Right atrium auricular region (tissue), 2 donors: ENCODE data around the gene GRIN3B. TPM values are rescaled to one million over a fixed set of nuclear protein-coding genes. Genes with fewer than 3 reads are reported as not detected.

Experiments used
- DNase-seq: peaks from one replicate; pipeline ENCODE4 v3.0.0-alpha.2; 2019; ENCODE audit warnings: low spot score
- H3K27ac ChIP-seq, 2 donors: fragments of 200-600 bp; sonication (generic); 1 replicate in 1 of 2; 2 replicates in 1 of 2; pipeline ENCODE4 v1.5.1; 2016 to 2019
- H3K27me3 ChIP-seq, 2 donors: fragments of 200-600 bp; sonication (generic); one replicate each; pipeline versions ENCODE4 v1.5.1 to v1.6.0; 2017 to 2019
- H3K36me3 ChIP-seq: fragments of 200-600 bp; sonication (generic); one replicate; pipeline ENCODE4 v1.5.1; 2016
- H3K4me1 ChIP-seq, 2 donors: fragments of 200-600 bp; sonication (generic); one replicate each; pipeline versions ENCODE4 v1.5.1 to v1.6.0; 2017 to 2019
- H3K4me3 ChIP-seq, 2 donors: fragments of 200-600 bp; sonication (generic); 1 replicate in 1 of 2; 2 replicates in 1 of 2; pipeline ENCODE4 v1.5.1; 2017 to 2019; ENCODE audit warnings: mild to moderate bottlenecking in 1 of 2, moderate library complexity in 1 of 2
- H3K9me3 ChIP-seq, 2 donors: fragments of 200-600 bp; sonication (generic); one replicate each; pipeline ENCODE4 v1.5.1; 2019
- total RNA-seq, 2 donors: library from RNA; depleted of rRNA; stranded (reverse); fragments of >200 nt; gene quantifications; one replicate each; pipeline ENCODE4 v1.1.0, GENCODE V29; 2016
- TF ChIP-seq, protein P1 (sequence below), 2 donors: fragments of 200-600 bp; sonication (generic); IDR thresholded peaks; one replicate each; pipeline ENCODE4 v1.5.1; 2019; ENCODE audit warnings: antibody characterized with exemption in 2 of 2

The GRIN3B gene
- total RNA-seq, 2 donors from 2014 or later, result 0.12 TPM; not detected in 1

DNA sequence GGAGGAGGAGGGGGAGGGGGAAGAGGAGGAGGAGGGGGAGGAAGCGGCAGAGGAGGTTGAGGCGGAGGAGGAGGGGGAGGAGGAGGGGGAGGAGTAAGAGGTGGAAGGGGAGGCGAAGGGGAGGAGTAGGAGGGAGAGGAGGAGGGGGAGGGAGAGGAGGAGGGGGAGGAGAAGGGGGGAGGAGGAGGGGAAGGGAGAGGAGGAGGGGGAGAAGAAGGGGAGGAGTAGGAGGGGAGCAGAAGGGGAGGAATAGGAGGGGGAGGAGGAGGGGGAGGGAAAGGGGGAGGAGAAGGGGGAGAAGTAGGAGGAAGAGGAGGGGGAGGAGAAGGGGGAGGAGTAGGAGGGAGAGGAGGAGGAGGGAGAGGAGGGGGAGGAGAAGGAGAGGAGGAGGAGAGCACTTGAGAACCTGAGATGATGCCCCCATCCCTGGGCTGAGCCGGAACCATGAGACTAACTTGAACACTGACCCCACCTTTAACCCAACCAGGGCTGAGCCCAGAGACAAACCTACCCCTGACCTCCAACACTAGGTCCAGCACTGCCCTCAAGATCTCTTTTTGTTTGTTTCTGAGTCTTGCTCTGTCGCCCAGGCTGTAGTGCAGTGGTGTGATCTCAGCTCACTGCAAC is 52.2 kb downstream of the GRIN3B start:
- H3K4me1 ChIP-seq, result no peaks in the 10 kb centered on the region
- TF ChIP-seq, protein P1, sequence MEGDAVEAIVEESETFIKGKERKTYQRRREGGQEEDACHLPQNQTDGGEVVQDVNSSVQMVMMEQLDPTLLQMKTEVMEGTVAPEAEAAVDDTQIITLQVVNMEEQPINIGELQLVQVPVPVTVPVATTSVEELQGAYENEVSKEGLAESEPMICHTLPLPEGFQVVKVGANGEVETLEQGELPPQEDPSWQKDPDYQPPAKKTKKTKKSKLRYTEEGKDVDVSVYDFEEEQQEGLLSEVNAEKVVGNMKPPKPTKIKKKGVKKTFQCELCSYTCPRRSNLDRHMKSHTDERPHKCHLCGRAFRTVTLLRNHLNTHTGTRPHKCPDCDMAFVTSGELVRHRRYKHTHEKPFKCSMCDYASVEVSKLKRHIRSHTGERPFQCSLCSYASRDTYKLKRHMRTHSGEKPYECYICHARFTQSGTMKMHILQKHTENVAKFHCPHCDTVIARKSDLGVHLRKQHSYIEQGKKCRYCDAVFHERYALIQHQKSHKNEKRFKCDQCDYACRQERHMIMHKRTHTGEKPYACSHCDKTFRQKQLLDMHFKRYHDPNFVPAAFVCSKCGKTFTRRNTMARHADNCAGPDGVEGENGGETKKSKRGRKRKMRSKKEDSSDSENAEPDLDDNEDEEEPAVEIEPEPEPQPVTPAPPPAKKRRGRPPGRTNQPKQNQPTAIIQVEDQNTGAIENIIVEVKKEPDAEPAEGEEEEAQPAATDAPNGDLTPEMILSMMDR (IDR thresholded peaks at IDR 0.05), result no peak
- DNase-seq, result no peak
- peaks cover 13 to 20% of the 10 kb centered on the region in 2 donors for H3K9me3 ChIP-seq
- H3K27ac ChIP-seq, result no peak overlapping the region
- H3K27me3 ChIP-seq, result no peaks in the 10 kb centered on the region
- no peak overlapping the region for H3K4me3 ChIP-seq
- no peaks in the 10 kb centered on the region for H3K36me3 ChIP-seq

DNA sequence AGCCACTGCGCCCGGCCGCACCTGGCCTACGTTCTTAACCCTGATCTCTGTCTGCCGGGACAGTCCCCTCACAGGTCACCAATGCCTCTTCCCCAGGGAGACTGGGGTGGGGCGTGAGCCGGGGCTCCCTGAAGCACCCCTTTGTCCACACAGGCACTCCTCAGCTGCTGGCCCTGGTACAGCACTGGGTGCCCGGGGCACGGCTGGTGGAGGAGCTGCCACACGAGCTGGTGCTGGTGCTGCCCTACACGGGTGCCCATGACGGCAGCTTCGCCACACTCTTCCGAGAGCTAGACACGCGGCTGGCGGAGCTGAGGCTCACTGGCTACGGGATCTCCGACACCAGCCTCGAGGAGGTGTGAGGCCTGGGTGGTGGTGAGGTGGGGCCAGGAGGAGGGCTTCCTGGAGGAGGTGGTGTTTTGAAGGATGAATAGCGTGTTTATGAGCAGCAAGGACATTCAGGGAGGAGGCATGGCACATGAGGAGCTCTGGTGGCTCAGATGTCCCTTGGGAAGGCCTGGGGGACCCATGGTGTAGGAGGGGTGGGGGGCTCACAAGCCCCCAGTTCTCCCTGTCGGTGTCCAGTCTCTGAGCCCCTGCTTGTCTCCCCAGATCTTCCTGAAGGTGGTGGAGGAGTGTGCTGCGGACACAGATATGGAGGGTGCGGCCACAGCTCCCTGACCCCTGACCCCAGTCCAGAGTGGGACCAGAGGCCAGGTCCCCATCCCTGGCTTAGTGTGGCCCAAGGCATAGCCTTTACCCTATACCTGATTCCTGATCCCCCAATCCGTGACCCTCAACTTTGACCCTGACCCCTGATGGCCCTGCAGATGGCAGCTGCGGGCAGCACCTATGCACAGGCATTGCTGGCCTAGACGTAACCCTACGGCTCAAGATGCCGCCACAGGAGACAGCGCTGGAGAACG is 53.2 kb downstream of the GRIN3B start:
- H3K27ac ChIP-seq, result no peak overlapping the region
- no peak for DNase-seq
- no peaks in the 10 kb centered on the region for H3K36me3 ChIP-seq
- no peak overlapping the region for H3K4me3 ChIP-seq
- no peaks in the 10 kb centered on the region for H3K4me1 ChIP-seq
- no peaks in the 10 kb centered on the region for H3K27me3 ChIP-seq
- peaks cover 20 to 30% of the 10 kb centered on the region in 2 donors for H3K9me3 ChIP-seq
- TF ChIP-seq, protein P1 (IDR thresholded peaks at IDR 0.05), result no peak

DNA sequence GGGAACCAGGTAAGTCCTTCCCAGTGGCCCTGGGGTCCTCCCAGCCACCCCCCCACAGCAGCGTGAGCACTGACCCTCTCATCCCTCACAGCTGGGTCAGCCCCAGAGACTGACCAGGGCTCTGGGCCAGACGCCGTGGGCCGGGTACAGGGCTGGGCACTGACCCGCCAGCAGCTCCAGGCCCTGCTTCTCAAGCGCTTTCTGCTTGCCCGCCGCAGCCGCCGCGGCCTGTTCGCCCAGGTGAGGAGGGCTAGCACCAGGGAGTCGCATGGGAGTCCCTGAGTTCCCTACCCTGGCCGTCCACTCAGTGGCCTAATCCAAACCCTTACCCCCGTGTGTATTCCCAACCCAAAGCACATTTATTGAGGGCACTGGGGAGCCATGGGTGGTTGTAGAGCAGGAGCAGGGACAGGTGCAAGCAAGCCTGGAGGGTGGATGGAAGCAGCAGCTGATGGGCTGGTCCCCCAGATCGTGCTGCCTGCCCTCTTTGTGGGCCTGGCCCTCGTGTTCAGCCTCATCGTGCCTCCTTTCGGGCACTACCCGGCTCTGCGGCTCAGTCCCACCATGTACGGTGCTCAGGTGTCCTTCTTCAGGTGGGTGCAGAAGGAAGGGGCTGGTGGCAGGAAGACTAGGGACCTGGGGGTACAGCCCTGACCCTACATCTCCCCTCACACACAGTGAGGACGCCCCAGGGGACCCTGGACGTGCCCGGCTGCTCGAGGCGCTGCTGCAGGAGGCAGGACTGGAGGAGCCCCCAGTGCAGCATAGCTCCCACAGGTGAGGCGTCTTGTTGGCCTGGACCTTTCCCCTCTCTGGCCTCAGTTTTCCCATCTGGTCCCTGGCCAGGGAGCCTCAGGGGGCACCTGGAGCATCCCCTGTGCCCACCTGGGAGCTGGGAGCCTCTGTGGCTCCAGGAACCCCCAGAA is 54.1 kb downstream of the GRIN3B start:
- H3K36me3 ChIP-seq, result no peaks in the 10 kb centered on the region

DNA sequence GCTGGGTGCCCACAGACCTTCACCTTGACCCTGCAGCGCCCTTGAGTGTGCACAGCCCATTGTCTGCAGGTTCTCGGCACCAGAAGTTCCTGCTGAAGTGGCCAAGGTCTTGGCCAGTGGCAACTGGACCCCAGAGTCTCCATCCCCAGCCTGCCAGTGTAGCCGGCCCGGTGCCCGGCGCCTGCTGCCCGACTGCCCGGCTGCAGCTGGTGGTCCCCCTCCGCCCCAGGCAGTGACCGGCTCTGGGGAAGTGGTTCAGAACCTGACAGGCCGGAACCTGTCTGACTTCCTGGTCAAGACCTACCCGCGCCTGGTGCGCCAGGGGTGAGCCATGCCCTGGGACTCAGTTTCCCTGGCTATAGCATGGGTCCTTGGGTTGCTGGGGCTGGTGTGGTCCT is 54.8 kb downstream of the GRIN3B start:
- peaks cover 20 to 45% of the 10 kb centered on the region in 2 donors for H3K9me3 ChIP-seq
- H3K4me1 ChIP-seq, result no peaks in the 10 kb centered on the region

More for the DNA sequence above, 54.1 kb downstream of the GRIN3B start:
- Histone ChIP-seq H3K9me3 (peaks cover 20 to 39% of the 10 kb centered on the region in 2 donors), H3K4me3 (no peak overlapping the region), H3K4me1 (no peaks in the 10 kb centered on the region), H3K27me3 (no peaks in the 10 kb centered on the region), H3K27ac (no peak overlapping the region)
- DNase-seq, result no peak
- TF ChIP-seq, protein P1 (IDR thresholded peaks at IDR 0.05), result no peak

More for the DNA sequence above, 54.8 kb downstream of the GRIN3B start:
- H3K27me3 ChIP-seq, result no peaks in the 10 kb centered on the region
- no peak overlapping the region for H3K4me3 ChIP-seq
- H3K36me3 ChIP-seq, result no peaks in the 10 kb centered on the region
- TF ChIP-seq, protein P1 (IDR thresholded peaks at IDR 0.05), result no peak
- H3K27ac ChIP-seq, result no peak overlapping the region
- DNase-seq, result no peak
